Kidney epithelial cell (primary cell): ENCODE data around the gene BHLHE41. TPM values are rescaled to one million over a fixed set of nuclear protein-coding genes. Genes with fewer than 3 reads are reported as not detected.

Source experiments
- DNase-seq: peaks from one replicate; pipeline ENCODE4 v3.0.0-alpha.2; 2010; ENCODE audit warnings: low read depth
- H3K27me3 ChIP-seq: 2 replicates; pipeline ENCODE4 v1.6.0; 2011; ENCODE audit warnings: low read length; ENCODE audit not compliant: control insufficient read depth, insufficient read depth
- H3K36me3 ChIP-seq: 2 replicates; pipeline ENCODE4 v1.5.1; 2011; ENCODE audit warnings: low read length; ENCODE audit not compliant: control insufficient read depth, insufficient read depth
- H3K4me3 ChIP-seq: 2 replicates; pipeline ENCODE4 v1.5.1; 2011; ENCODE audit warnings: low read depth, mild to moderate bottlenecking, control low read depth, low read length
- CTCF ChIP-seq: IDR thresholded peaks from 2 replicates; pipeline ENCODE4 v1.5.1; 2011; ENCODE audit warnings: mild to moderate bottlenecking, moderate library complexity, low read length, control low read depth, inconsistent platforms; ENCODE audit not compliant: insufficient read depth, poor library complexity, severe bottlenecking
- total RNA-seq: library from RNA; depleted of rRNA; stranded (reverse); fragments of >200 nt; gene quantifications from 2 replicates; pipeline ENCODE4 v1.2.3, GENCODE V29; 2015

BHLHE41 gene
- total RNA-seq, 1 donor from 2014 or later, result 1.6 TPM

- Histone ChIP-seq H3K27me3 (no peaks in the 10 kb centered on the region), H3K36me3 (no peaks in the 10 kb centered on the region), H3K4me3 (no peak overlapping the region)
- DNase-seq, result no peak
- no peak for TF ChIP-seq CTCF
These were observed 14.0 kb upstream of the BHLHE41 start for GRCh38 chr12:26138860-26139259.

GRCh38 chr12:26136688-26137087, 11.9 kb upstream of the BHLHE41 start:
- Histone ChIP-seq H3K4me3 (no peak overlapping the region), H3K36me3 (no peaks in the 10 kb centered on the region), H3K27me3 (no peaks in the 10 kb centered on the region)
- TF ChIP-seq CTCF, result no peak
- DNase-seq, result no peak

- H3K4me3 ChIP-seq, result no peak overlapping the region
- no peaks in the 10 kb centered on the region for H3K27me3 ChIP-seq
- no peak for TF ChIP-seq CTCF
- no peaks in the 10 kb centered on the region for H3K36me3 ChIP-seq
- no peak for DNase-seq
These were observed 10.7 kb upstream of the BHLHE41 start for GRCh38 chr12:26135571-26135970.

- Histone ChIP-seq H3K36me3 (no peaks in the 10 kb centered on the region), H3K4me3 (no peak overlapping the region), H3K27me3 (no peaks in the 10 kb centered on the region)
- DNase-seq, result no peak
- no peak for TF ChIP-seq CTCF
These were observed 10.2 kb upstream of the BHLHE41 start for GRCh38 chr12:26135010-26135420.

- no peak for TF ChIP-seq CTCF
- DNase-seq, result no peak
- H3K4me3 ChIP-seq, result no peak overlapping the region
- H3K36me3 ChIP-seq, result no peaks in the 10 kb centered on the region
- no peaks in the 10 kb centered on the region for H3K27me3 ChIP-seq
These were observed 9.7 kb upstream of the BHLHE41 start for GRCh38 chr12:26134540-26134939.

GRCh38 chr12:26133521-26133920, 8.7 kb upstream of the BHLHE41 start:
- no peak for TF ChIP-seq CTCF
- H3K36me3 ChIP-seq, result no peaks in the 10 kb centered on the region
- no peak overlapping the region for H3K4me3 ChIP-seq
- no peak for DNase-seq
- no peaks in the 10 kb centered on the region for H3K27me3 ChIP-seq
